22Rv1 (cell line): Measurements from ENCODE around the gene LPIN3.

Source experiments
- H3K27ac ChIP-seq: fragments of 450-650 bp; 2 replicates; pipeline ENCODE4 v1.5.1; 2017
- ZFX ChIP-seq: fragments of 450-650 bp; IDR thresholded peaks from 2 replicates; pipeline ENCODE4 v1.6.1; 2017; ENCODE audit warnings: antibody characterized with exemption, borderline replicate concordance
- TF ChIP-seq, protein P1 (sequence below): fragments of 450-650 bp; IDR thresholded peaks from 2 replicates; pipeline ENCODE4 v1.5.1; 2017; ENCODE audit warnings: mild to moderate bottlenecking

LPIN3 gene

DNA sequence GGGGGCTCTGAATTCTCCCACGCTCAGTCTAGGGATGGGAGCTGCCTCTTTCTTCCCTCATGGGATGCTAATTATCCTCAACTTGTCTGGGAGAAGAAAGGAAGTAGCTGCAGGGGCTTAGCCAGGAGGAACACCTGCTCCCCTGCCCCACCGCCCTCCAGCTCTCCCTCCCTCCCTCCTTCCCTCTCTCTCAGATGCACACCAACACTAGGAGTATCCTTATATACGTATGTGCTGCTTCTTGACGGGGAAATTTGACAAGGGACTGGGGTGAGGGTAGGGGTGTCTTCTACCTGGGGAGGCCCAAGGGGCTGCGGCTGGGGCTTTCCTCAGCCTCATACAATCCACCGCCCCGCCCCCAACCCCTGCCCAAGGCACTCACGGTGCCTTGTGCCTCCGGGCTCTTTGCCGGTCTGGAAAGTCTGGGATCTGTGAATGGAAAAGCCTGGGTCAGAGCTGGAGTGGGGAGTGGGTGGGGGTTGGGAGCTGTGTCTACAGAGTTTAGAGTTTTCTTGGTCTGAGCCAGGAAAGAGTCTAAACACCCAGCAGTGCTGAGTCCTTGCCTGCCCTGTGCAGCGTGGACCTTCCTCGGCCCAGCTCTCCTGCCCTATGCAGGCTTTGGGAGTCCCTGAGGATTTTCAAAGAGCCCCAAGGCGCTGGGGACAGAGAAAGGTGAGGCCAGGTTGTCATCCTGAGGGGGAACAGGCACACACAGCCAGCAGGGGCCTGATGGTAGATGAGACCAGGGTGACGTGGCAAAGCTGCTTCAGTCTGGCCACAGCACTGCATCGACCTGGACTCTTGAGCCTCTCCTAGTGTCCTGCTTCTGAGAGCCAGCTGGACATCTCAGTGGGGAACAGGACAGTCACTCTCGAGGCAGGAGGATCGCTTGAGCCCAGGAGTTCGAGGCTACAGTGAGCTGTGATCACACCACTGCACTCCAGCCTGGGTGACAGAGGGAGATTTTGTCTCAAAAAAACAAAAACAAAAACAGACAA, 55.3 kb downstream of the LPIN3 start:
- no peak for TF ChIP-seq ZFX
- TF ChIP-seq, protein P1, sequence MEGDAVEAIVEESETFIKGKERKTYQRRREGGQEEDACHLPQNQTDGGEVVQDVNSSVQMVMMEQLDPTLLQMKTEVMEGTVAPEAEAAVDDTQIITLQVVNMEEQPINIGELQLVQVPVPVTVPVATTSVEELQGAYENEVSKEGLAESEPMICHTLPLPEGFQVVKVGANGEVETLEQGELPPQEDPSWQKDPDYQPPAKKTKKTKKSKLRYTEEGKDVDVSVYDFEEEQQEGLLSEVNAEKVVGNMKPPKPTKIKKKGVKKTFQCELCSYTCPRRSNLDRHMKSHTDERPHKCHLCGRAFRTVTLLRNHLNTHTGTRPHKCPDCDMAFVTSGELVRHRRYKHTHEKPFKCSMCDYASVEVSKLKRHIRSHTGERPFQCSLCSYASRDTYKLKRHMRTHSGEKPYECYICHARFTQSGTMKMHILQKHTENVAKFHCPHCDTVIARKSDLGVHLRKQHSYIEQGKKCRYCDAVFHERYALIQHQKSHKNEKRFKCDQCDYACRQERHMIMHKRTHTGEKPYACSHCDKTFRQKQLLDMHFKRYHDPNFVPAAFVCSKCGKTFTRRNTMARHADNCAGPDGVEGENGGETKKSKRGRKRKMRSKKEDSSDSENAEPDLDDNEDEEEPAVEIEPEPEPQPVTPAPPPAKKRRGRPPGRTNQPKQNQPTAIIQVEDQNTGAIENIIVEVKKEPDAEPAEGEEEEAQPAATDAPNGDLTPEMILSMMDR, result no peak
- H3K27ac ChIP-seq, result no peak overlapping the region

DNA sequence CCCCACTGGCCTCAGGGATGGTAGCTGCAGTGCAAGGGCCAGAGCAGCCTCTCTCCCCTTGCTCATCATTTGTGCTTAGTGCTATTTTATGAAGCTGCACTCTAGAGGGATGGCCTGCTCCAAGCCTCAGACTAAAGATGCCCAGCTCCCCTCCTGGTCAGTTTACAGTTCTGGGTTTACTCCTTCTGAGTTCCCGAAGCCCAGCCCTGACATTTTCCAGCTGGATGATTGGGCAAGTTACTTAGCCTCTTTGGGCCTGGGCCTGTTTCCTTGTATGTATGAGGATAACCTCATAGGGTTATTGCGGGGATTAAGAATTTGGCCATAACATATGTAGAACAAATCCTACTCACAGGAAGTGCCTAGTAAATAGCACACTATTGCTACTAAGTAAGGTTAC, 57.8 kb downstream of the LPIN3 start:
- TF ChIP-seq, protein P1, result no peak
- TF ChIP-seq ZFX, result no peak
- H3K27ac ChIP-seq, result no peak overlapping the region

DNA sequence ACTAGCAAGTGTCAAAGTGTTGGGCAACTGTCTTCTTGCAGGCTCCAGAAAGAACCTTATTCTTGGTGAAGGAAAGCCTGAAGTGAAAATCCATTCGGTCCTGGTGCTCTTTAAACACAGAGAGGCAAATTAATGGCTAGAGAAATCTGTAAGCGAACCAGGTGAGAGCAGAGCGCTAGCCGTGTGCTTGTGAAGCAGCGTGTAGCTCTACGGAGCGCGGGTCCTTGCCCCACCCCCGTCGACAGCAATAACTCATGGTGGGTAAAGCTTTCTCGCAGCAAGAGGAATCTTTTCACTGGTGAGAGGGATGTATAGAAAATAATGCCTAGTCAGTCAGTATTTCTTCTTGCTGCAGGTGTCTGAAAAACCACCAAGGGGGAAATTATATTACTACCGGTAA, 63.0 kb downstream of the LPIN3 start:
- H3K27ac ChIP-seq, result no peak overlapping the region
- TF ChIP-seq ZFX, result no peak
- TF ChIP-seq, protein P1, result no peak

DNA sequence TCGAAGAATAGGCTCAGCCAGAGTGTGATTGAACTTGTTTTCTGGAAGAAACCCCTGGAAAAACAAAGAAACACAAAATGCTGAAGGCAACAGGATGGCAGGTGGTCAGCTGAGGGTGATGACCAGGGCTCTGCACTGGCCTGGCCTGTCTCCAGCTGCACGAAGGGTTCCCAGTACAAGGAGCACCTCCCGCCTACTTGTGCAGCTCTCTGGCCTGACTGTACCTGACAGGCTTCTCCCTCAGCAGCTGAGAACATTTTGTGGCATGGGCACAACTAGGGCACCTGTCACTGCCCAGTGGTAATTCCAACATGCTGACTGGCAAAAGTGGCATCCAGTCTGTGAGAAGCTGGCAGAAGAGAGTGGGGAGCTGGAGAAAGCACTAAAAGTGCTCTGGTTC, 64.8 kb downstream of the LPIN3 start:
- no peak overlapping the region for H3K27ac ChIP-seq
- no peak for TF ChIP-seq ZFX
- TF ChIP-seq, protein P1, result no peak

DNA sequence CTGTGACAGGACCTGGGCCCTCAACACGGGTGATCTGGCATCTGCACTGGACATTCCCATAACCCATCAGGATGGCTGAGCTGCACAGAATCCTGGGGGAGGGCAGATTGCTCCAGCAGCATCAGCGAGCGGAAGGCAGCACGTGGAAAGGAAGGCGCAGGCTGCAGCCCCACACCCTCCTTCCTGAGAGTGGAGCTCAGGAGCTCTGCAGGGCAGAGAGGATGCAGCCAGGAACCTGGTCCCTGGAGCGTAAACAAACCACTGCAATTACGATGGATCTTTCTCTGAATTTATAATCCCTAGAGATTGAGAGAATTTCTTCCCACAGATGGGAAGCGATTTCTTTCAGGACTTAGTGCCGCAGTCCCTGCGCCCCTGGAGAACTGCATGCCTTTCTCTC, 65.7 kb downstream of the LPIN3 start:
- H3K27ac ChIP-seq, result no peak overlapping the region
- TF ChIP-seq ZFX, result no peak
- TF ChIP-seq, protein P1, result no peak

DNA sequence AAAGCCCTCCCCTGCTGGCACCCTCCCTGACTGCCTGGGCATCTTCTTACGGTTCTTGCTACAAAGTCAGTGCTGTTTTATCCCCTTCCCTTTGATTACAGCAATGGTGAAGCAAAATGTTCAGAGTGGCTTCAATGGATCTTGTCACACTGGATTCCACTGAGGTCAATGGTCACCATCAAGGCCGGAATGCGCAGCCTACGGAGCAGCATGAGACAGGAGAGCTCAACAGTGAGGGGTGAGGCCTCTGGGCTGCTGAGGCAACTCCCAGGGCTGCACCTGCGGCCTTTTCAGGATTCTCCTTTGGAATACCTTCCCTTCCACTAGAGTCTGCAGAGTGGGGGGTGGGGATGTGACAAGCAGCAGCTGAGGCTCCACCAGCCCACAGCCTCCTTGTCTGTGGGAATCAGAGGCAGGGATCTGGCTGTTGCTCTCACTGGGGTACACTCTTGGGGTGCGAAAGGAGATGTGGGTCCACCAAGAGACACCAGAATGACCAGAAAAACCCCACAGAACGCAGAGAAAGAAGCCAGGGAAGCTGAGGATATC, 66.3 kb downstream of the LPIN3 start:
- no peak for TF ChIP-seq ZFX
- TF ChIP-seq, protein P1, result no peak

DNA sequence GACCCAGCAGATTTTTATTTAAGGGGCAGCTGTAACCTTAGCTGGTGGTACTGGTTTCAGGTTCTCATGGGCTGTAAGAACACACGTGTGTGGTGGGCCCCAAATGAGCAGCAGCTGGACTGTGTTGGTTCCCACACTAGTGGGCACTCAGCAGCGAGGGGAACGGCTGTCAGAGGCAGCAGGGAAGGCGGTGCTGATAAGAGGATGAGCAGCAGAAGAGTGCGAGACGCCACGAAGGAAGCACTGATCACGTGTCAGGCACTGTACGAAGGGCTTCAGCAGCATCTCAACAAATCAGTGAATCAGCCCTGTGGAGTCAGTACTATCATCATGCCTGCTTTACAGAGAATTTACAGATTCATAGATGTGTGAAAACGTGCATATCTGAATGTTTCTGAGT, 67.0 kb downstream of the LPIN3 start:
- no peak overlapping the region for H3K27ac ChIP-seq
- TF ChIP-seq, protein P1, result no peak

More for the DNA sequence above, 66.3 kb downstream of the LPIN3 start:
- H3K27ac ChIP-seq, result no peak overlapping the region
